ENCODE data around the gene C2CD4B.
A peak's percentile ranks its signal among the peaks of the same experiment; 100 is the strongest.

Gene C2CD4B, protein sequence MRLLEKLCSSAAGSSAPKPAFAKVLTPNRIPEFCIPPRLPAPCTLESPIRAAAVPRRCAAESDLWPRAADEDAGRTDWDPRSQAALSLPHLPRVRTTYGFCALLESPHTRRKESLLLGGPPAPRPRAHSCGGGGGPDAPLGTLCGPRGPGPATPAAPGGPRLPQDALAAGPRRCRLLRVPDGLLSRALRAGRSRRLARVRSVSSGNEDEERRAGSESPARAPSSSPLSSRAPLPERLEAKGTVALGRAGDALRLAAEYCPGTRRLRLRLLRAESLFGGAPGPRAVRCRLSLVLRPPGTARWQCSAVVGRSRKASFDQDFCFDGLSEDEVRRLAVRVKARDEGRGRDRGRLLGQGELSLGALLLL

DNA sequence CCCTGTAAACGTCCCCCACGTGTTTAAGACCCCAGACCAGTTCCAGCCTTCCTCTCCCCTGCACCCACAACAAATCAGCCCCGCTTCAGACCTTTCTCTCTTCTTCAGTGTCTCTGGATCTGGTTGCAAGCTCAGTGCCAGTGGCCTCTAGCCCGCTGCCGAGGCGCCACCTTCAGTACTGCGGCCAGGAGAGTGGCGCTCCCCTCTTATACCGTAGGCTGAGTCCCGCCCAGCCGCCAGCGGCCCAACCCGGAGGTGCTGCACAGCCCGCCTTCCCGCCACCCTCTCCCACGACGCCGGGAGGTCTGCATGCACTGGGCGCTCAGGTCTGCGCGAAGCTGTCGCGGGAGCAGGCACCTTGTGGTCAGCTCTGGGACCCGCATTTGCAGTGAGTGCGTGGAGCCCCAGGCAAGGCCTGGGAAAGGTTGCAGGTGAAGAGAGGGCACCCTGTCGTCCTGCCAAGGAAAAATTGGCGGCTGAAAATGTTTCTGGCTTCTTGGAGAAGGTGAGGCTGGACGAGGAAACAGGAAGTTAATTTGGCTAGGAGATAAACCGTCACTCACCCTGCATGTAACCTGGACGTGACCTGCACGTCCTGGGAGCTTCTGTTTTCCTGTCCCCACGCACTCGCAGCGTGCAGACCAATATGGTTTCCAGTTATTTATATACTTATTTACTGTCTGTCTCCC, at the start of gene C2CD4B:
C2CD4B (minus strand) TSS at position 182 of the 689 bp plus-strand sequence. CDS start 301 bp downstream, outside the sequence.
- peak in 1 of 3 donors; percentile 12 for DNase-seq

DNA sequence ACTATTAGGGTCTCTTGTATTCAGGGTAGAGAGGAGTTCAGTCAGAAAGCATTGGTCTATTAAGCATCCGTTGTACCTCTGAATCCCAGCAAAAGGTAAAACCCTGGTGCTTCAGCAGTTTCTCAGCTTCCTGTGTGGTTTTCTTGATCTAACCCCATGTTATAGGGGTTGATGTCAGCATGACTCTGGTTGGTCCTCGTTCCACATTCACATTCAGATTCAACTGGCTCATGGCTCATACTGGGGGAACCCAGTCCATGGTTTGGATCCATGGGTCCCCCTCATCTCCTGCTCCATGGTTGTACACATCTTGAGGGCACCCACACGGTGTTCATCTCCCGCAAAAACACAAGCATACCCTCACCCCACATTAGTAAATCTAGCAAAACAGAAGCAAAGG, 47.7 kb upstream of the C2CD4B start:
- no peak for DNase-seq

DNA sequence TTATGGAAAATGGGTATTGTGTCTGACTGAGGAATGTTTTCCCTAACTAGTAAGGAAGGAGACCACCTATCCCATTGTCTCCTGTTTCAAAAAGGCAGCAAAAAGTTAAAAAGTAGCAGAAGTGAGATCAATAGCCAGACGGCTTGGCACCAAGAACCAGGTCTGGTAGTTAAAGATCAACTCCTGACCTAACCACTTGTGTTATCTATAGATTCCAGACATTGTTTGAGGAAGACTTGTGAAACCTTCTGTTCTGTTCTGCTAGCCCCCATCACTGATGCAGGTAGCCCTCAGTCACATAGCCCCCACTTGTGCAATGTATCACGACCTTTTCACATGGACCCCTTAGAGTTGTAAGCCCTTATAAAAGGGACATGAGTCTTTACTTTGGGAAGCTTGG, 46.3 kb upstream of the C2CD4B start:
- no peak for DNase-seq

DNA sequence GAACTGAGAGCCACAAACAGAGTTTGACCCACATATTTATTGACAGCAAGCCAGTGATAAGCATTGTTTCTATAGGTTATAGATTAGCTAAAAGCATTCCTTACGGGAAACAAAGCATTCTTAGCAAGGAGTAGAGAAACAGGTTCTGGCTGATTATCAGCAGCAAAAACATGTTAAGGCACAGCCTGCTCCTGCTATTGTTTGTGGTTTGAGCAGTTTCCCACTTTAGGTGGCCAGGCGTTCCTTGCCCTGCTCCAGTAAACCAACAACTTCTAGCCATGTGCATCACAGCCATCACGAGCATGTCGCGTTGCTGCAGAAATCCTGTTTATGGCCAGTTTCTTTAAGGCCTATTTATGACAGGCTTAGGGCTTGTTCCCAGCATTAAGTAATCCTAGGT, 44.7 kb upstream of the C2CD4B start:
- no peak for DNase-seq

DNA sequence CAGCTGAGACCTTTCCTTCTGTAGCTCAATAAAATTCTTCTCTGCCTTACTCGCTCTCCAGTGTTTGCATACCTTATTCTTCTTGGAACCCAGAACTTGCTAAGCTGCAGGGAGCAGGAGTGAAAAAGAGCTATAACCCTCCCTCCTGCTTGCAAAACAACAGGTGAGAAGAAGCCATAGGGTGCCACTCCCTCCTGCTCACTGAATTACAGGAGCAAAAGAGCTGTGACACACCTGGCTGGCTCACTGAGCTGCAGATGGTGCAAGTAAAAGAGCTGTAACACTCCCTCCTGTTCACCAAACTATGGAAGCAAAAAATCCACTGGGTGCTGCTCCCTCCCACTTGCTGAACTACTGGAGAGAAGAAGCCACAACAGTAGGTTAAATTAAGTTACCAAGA, 44.2 kb upstream of the C2CD4B start:
- no peak for DNase-seq

DNA sequence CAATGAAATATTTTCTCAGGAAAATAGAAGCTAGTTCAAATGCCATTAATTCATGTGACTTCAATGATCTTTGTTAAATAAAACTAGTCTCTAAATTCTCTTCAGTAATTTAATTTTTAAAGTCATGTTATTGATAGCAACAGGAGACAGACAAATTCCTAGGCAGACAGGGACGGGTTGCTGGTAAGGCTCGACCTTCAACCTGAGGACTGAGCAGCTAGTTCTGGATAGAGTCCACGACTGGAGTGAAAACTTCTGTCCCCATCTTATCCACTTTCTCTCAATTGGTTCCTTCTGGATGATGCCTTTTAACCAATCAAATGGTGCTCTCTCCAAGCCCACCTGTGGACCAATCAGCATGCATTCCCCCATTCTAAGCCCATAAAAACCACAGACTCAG, 43.8 kb upstream of the C2CD4B start:
- no peak for DNase-seq

DNA sequence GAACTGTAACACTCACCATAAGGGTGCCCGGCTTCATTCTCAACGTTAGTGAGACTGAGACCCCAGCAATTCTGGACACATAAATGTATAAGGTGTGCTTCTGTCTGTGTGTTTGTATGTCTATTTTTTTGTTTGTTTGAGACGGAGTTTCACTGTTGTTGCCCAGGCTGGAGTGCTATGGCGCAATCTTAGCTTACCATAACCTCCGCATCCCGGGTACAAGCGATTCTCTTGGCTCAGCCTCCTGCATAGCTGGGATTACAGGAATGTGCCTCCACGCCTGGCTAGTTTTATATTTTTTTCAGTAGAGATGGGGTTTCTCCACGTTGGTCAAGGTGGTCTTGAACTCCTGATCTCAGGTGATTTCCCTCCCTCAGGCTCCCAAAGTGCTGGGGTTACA, 43.3 kb upstream of the C2CD4B start:
- DNase-seq: no peak

DNA sequence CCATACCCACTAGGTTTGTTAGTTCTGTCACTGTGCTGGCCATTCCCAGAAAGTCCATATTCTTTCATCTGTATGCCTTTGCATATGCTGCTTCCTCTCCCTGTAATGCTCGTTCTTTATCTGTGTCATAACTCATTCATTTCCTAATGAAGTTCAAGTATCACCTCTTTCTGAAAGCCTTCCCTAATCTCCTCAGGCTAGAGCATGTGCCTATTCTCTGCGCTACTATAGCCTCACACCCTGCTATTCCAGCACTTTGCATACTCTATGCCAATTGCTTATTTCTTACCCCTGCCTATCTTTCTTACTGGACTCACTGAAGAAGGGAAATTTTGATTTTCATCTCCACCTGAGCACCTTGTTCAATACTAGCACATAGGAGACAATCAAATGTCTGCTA, 25.6 kb upstream of the C2CD4B start:
- DNase-seq: no peak

DNA sequence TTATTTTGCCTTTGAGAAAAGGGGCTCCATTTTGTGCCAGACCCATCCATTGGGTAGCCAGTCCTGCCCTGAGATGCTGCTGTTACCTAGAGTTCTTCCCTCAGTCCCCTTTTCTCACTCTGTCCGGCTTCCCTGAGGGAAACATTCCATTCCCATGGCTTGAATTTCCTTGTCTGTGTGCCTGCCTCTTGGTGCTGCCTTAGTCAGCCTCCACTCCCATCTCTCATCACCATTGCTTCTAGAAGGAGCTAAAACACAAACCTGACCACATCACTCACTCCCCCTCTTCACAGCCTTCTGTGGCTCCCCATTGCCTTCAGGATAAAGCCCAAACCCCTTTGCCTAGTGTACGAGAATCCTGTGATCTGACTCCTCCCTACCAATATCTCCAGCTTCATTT, 25.2 kb upstream of the C2CD4B start:
- DNase-seq: no peak

DNA sequence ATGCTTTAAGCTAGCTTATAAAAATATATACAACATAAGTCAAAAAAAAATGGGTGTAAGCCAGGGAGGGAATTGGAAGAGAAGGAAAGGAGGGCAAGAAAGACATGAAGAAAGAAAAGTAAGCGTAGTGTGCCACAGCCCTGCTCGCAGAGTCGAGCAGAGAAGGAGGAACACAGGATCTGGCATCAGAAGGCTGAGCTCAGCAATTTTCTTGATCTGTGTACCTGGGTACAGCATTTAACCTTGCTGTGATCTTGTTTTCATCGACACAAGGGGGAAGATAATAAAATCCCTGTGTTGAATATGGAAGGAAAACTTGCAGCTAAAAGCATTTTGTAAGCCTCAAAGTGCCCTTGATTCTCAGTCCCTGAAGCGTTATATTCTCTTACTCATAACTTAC, 23.7 kb upstream of the C2CD4B start:
- DNase-seq: no peak

DNA sequence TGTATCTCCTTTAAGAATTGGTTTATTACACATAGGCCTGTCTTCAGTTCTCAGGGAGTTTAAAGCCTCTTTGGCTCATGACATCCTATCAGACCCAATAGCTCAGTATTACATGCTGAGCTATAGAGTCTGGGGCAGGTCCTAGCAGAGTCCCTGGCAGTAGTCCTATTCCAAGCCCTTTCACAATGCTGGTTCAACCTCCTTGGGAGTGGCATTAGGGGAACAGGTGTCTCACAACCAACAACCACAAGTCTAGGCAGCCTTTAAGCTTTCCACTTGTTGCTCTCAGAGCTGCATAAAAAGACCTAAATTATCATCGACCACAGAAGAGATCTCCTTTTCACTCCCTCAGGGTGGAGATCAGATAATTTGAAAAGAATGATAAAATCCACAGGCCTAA, 22.8 kb upstream of the C2CD4B start:
- no peak for DNase-seq

DNA sequence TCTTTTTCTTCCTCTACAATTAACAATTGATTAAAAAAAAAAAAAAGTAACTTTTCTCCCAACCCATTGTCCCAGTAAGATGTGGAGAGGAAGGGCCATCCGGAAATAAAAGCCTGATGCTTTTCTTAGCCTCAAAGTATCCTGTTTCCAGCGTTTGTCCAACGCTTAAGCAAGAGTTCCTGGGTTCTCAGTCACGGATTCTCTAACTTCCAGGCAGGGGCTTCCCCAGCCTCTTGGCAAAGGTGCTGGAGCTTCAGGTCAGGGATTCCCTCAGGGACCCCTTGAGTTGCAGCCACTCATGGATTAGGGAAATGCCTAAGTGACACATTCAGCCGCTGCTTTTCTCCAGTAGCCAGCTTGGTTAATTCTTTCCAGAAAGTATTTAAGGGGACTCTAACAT, 22.3 kb upstream of the C2CD4B start:
- DNase-seq: no peak

DNA sequence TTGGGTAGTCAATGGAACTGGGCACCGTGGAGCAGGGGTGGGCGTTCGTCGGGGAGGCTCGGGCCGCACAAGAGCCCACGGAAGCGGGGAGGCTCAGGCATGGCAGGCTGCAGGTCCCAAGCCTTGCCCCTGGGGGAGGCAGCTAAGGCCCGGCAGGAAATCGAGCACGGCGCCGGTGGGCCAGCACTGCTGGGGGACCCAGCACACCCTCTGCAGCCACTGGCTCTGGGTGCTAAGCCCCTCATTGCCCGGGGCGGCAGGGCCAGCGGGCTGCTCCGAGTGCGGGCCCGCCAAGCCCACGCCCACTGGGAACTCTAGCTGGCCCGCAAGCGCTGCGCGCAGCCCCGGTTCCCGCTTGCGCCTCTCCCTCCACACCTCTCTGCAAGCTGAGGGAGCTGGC, 21.5 kb upstream of the C2CD4B start:
- DNase-seq: no peak

DNA sequence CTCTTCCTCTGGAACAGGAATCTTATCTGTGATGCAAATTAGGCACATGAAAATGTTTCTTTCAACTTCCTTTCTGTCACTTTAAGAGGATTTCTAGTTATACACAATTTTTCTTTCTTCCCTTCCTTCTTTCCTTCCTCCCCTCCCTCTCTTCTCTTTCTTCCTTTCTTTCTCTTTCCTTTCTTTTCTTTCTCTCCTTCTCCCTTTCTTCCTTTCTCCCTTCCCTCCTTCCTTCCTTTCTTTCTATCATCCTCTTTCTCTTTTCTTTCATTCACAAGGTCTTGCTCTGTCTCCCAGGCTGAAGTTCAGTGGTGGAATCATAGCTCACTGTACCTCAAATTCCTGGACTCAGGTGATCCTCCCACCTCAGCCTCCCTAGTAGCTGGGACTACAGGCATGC, 18.0 kb upstream of the C2CD4B start:
- DNase-seq: no peak

DNA sequence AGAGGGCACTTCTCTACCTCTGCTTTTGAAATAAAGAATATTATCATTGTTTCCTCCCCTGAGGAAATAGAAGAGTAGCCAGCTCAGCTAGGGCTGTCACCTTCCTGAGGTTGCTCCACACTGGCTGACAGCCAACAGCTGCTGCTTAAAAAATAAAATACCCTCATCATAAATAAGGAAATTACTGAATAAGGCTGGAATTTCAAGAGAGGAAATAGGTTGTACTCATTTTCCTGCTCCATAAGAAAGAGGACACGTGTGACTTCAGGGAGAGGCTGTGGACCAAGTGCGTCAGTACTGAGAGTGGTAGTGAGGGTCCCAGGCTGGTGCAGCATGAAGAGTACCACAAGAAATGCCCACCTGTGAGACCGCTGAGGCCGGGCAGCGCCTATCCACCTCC, 8.1 kb upstream of the C2CD4B start:
- DNase-seq: peak in 2 of 3 donors; percentile 4 to 24

DNA sequence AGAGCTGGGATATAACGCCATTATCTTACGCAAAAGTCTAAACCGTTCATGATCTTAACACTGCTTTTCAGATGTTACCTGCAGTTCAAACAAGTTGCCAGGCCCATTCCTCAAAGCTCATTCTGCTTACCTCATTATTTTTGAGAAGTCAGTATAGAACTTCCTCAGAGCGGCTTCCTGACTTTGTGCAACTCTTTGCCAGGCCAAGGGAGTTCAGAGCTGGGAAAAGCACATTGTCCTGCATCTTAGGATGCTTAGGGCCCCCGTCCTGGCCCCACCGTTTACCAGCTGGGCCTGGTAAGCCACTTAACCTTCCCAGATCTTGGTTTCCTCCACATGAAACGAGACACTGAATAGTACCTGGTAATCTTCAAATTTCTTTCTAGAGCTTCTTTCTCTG, 6.8 kb upstream of the C2CD4B start:
- no peak for DNase-seq

DNA sequence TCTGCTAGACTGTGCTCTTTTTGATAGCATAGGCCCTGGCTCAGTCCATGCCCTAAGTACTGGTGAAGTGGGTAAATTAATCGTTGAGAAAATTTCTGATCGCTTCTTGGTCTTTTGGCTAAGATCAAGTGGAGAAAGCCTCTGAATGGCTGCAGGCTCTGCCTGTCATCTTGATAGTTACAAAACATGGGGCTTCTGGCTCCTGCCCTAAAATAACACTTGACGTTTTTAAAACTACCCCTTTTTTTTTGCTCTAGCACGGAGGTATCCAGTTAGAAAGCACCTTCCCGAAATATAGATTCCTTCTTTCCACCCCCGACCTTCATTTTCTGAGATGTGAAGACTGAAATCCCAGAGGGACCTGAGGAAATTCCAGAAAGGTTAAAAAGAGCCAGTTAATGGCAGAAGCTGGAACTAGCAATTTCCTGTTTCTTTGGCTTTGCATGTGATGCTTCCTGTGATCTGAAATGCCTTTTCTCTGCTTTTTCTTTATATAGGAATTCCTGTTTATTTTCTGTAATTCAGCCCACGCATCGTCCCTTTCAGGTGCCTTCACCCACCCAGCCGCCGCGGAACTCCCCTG, 799 bp upstream of the C2CD4B start:
- peak in 1 of 3 donors; percentile 28 for DNase-seq

DNA sequence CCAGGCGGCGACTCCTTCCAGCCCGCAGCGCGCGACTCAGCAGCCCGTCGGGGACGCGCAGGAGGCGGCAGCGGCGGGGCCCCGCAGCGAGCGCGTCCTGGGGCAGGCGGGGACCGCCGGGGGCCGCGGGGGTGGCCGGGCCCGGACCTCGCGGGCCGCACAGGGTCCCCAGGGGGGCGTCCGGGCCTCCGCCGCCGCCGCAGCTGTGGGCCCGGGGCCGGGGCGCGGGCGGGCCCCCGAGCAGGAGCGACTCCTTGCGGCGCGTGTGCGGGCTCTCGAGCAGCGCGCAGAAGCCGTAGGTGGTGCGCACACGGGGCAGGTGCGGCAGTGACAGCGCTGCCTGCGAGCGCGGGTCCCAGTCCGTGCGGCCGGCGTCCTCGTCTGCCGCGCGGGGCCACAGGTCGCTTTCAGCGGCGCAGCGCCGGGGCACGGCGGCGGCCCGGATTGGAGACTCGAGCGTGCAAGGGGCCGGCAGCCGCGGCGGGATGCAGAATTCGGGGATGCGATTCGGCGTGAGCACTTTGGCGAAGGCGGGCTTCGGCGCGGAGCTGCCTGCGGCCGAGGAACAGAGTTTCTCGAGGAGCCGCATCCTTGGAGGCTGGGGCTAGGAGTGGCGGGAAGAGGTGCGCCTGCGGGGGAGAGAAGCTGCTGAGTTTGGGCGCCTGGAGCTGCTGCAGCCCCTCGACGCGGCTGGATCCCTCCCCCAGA, 535 bp downstream of the C2CD4B start:
- DNase-seq: no peak

DNA sequence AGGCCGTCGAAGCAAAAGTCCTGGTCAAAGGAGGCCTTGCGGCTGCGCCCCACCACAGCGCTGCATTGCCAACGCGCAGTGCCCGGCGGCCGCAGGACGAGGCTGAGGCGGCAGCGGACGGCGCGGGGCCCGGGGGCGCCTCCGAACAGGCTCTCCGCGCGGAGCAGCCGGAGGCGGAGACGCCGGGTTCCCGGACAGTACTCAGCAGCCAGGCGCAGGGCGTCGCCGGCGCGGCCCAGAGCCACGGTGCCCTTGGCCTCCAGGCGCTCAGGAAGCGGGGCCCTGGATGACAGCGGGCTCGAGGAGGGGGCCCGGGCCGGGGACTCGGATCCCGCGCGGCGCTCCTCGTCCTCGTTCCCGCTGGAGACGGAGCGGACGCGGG, 1.1 kb downstream of the C2CD4B start:
- peak in 1 of 3 donors; percentile 28 for DNase-seq

DNA sequence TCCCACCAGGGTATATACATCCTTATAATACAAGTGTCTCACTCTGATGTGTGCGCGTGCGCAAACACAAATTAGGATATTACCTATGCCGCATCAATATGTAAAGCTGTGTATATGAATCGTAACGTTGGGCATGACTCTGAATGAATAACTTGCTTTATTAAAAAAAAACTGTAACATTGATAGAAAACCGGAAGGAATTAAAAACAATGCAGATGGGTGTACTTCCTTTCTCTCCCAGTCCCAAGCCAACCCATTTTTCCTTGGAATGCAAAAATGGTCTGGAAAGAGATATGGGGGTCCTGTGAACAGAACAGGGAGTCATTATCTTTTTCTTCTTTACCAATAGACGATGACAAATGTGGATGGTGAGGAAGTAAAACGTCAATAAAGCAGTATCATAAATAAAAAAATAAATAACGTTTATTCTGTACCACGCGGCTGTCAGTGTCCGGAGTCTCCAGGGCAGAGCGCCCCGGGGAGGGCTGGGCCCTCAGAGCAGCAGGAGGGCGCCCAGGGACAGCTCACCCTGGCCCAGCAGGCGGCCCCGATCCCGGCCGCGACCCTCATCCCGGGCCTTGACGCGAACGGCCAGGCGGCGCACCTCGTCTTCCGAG, 1.6 kb downstream of the C2CD4B start:
- no peak for DNase-seq

DNA sequence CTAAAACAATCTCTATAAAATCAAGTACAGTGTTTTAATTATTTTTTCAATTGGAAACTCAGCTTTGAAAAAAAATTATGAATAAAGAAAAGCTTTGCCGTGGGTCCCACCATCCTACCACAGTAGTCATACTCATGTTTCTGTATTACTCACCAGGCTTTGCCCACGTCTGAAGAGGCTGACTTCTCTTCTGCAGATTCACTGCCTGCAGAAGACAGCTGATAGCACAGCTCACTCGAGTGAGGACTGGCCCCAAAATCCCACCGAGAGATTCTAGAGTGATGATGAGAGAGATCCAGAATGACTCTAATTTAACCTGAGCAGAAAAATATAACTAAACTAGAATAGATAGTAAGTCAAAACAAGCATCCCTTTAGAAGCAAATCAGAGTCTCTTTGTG, 11.9 kb downstream of the C2CD4B start:
- peak in 1 of 3 donors; percentile 22 for DNase-seq

DNA sequence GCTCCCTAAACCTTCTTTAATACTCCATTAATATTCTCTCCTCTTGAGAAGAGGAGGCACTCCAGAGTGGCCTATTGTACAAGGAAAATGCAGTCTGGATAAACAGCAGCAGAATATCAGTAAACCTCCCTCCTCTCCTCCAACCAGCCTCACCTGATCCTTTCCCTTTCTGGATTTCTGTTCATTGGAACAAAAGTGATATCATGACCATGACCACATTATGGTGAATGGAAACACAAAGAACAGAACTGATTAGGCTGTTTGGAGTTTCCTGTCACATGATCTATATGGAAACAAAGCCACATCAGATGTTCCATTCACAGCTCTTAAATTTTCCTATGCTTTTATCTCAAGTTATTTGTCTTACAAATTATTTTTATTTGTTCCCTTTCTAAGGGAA, 14.6 kb downstream of the C2CD4B start:
- DNase-seq: no peak

DNA sequence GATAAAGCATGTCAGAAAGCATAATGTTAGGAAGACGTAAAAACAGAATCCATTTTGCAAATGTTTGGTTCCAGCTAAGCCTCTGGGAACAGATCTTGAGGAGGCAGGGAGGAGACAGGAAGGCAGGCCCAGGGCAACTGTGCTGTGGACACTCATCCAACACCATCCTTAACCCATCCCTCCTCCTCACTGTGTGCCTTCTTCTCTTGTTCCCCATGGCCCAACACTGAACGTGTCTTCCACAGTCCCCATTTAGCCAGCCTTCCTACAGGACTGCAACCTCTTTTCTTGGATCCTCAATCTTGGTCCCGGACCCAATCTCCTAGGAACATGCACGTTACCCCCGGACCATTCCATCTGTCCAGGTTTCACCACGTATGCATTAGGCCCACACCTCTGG, 15.4 kb downstream of the C2CD4B start:
- DNase-seq: no peak
